Panc1 (cell line): Measurements from ENCODE around the gene PRDM7. TPM values are rescaled to one million over a fixed set of nuclear protein-coding genes. Genes with fewer than 3 reads are reported as not detected.

Experiments used
- ATAC-seq: fragments of 200-7000 bp; cut with Tn5 transposase; 2 replicates; pipeline ENCODE4 v1.9.1; 2020; ENCODE audit warnings: mild to moderate bottlenecking, moderate library complexity
- BruUV-seq: library from RNA; stranded (reverse); fragments of 400-500 nt; replicated peaks from 2 replicates; lab custom pipeline; 2021; lab: Mats Ljungman, UMichigan
- CTCF ChIA-PET: fragments of 300-600 bp; sonication (Branson Sonifier 250); formaldehyde crosslinking; loops from one replicate; lab custom pipeline; 2022; ENCODE audit warnings: antibody characterized with exemption; lab: Charles Lee
- POLR2A ChIA-PET: fragments of 300-600 bp; sonication (Branson Sonifier 250); formaldehyde crosslinking; loops from one replicate; lab custom pipeline; 2022; ENCODE audit warnings: antibody characterized with exemption; lab: Charles Lee
- DNase-seq: peaks from one replicate; pipeline ENCODE4 v3.0.0-alpha.2; 2010; ENCODE audit warnings: low read depth, low spot score
- H3K27ac ChIP-seq: 2 replicates; pipeline ENCODE4 v1.5.1; 2011; ENCODE audit warnings: mild to moderate bottlenecking, low read length, inconsistent platforms
- H3K27me3 ChIP-seq: fragments of 200-500 bp; sonication (Bioruptor generic); 2 replicates; pipeline ENCODE4 v1.6.0; 2014; ENCODE audit warnings: low read length, inconsistent platforms; ENCODE audit not compliant: control insufficient read depth, insufficient read depth
- H3K36me3 ChIP-seq: fragments of 200-500 bp; sonication (Bioruptor generic); 2 replicates; pipeline ENCODE4 v1.5.1; 2014; ENCODE audit warnings: inconsistent platforms, mild to moderate bottlenecking, low read length, moderate library complexity; ENCODE audit not compliant: control insufficient read depth, insufficient read depth
- H3K4me1 ChIP-seq: 2 replicates; pipeline ENCODE4 v1.5.1; 2011; ENCODE audit warnings: inconsistent platforms, mild to moderate bottlenecking, low read length, moderate library complexity; ENCODE audit not compliant: control insufficient read depth, insufficient read depth
- H3K4me3 ChIP-seq, 2 experiments: 2 replicates each; pipeline ENCODE4 v1.5.1; 2011 to 2012; ENCODE audit warnings: low read depth in 2 of 2, low read length in 2 of 2, mild to moderate bottlenecking in 2 of 2, inconsistent platforms in 1 of 2, moderate library complexity in 1 of 2
- H3K9me3 ChIP-seq: fragments of 200-500 bp; sonication (Bioruptor generic); 2 replicates; pipeline ENCODE4 v1.5.1; 2014; ENCODE audit warnings: low read depth, mild to moderate bottlenecking, inconsistent platforms, low read length, moderate library complexity; ENCODE audit not compliant: control insufficient read depth, insufficient read depth
- CTCF ChIP-seq: fragments of 450-650 bp; IDR thresholded peaks from 2 replicates; pipeline ENCODE4 v1.5.1; 2017; ENCODE audit warnings: mild to moderate bottlenecking
- POLR2AphosphoS5 ChIP-seq: IDR thresholded peaks from 2 replicates; pipeline ENCODE4 v1.6.1; 2012; ENCODE audit warnings: mild to moderate bottlenecking, low read depth, low read length, moderate library complexity
- SIN3A ChIP-seq: IDR thresholded peaks from 2 replicates; pipeline ENCODE4 v1.6.1; 2012; ENCODE audit warnings: low read depth, mild to moderate bottlenecking, low read length, moderate library complexity, borderline replicate concordance; ENCODE audit not compliant: insufficient read depth
- TCF7L2 ChIP-seq: IDR thresholded peaks from 2 replicates; pipeline ENCODE4 v1.6.1; 2011; ENCODE audit warnings: mild to moderate bottlenecking, low read depth, low read length, inconsistent platforms
- in situ Hi-C: cut with HindIII; loops from 2 replicates; pipeline ENCODE4 v1.10.0; 2016; ENCODE audit warnings: low sequenced_read_pairs, low pct_unique_long_range_greater_than_20kb
- intact Hi-C: fragments of 100-400 bp; cut with micrococcal nuclease; formaldehyde crosslinking; loops from one replicate; pipeline ENCODE4 v1.10.0; 2022; ENCODE audit not compliant: unreplicated experiment
- total RNA-seq: library from RNA; stranded (reverse); gene quantifications from one replicate; pipeline ENCODE4 v1.2.1, GENCODE V29; 2021; ENCODE audit not compliant: unreplicated experiment
- TF ChIP-seq, protein P1 (sequence below), 2 experiments: IDR thresholded peaks; 2 replicates each; pipeline ENCODE4 v1.6.1; 2011 to 2012; ENCODE audit warnings: low read depth in 2 of 2, control low read depth in 1 of 2, low read length in 1 of 2, mild to moderate bottlenecking in 1 of 2, moderate library complexity in 1 of 2; ENCODE audit not compliant: insufficient read depth in 1 of 2

The PRDM7 gene
- total RNA-seq, 1 experiment from 2014 or later = not detected

GRCh38 chr16:90031931-90032673 lies 45.0 kb downstream of the PRDM7 start:
- ChIA-PET CTCF (no interaction called here), POLR2A (no interaction called here)
- Histone ChIP-seq H3K9me3 (no peaks in the 10 kb centered on the region), H3K27ac (no peak overlapping the region), H3K27me3 (no peaks in the 10 kb centered on the region), H3K36me3 (peaks cover 4% of the 10 kb centered on the region; the same call in 1 of the 2 replicates), H3K4me1 (no peaks in the 10 kb centered on the region), H3K4me3 (no peak overlapping the region)
- in situ Hi-C loops (no loop called here), intact Hi-C loops (no loop called here)
- TF ChIP-seq CTCF (no peak), POLR2AphosphoS5 (no peak), SIN3A (no peak), TCF7L2 (no peak)
- TF ChIP-seq, protein P1, sequence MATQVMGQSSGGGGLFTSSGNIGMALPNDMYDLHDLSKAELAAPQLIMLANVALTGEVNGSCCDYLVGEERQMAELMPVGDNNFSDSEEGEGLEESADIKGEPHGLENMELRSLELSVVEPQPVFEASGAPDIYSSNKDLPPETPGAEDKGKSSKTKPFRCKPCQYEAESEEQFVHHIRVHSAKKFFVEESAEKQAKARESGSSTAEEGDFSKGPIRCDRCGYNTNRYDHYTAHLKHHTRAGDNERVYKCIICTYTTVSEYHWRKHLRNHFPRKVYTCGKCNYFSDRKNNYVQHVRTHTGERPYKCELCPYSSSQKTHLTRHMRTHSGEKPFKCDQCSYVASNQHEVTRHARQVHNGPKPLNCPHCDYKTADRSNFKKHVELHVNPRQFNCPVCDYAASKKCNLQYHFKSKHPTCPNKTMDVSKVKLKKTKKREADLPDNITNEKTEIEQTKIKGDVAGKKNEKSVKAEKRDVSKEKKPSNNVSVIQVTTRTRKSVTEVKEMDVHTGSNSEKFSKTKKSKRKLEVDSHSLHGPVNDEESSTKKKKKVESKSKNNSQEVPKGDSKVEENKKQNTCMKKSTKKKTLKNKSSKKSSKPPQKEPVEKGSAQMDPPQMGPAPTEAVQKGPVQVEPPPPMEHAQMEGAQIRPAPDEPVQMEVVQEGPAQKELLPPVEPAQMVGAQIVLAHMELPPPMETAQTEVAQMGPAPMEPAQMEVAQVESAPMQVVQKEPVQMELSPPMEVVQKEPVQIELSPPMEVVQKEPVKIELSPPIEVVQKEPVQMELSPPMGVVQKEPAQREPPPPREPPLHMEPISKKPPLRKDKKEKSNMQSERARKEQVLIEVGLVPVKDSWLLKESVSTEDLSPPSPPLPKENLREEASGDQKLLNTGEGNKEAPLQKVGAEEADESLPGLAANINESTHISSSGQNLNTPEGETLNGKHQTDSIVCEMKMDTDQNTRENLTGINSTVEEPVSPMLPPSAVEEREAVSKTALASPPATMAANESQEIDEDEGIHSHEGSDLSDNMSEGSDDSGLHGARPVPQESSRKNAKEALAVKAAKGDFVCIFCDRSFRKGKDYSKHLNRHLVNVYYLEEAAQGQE (IDR thresholded peaks at IDR 0.05; ENCODE audit: insufficient read depth in 1 of 2, low read depth in 2 of 2, low read length in 1 of 2) = no peak
- no peak for ATAC-seq
- DNase-seq = no peak
- no TSS peak for BruUV-seq

GRCh38 chr16:90031186-90031930 lies 45.8 kb downstream of the PRDM7 start:
- TF ChIP-seq, protein P1 (IDR thresholded peaks at IDR 0.05; ENCODE audit: insufficient read depth in 1 of 2, low read depth in 2 of 2, low read length in 1 of 2) = no peak
- TF ChIP-seq TCF7L2 = no peak
- no peak for TF ChIP-seq CTCF
- TF ChIP-seq SIN3A = no peak
- TF ChIP-seq POLR2AphosphoS5 = no peak

More at GRCh38 chr16:90031186-90031930, 45.8 kb downstream of the PRDM7 start:
- intact Hi-C loops = no loop called here
- ChIA-PET POLR2A (no interaction called here), CTCF (no interaction called here)
- no peak overlapping the region for H3K4me3 ChIP-seq
- no peak for ATAC-seq
- no TSS peak for BruUV-seq
- H3K4me1 ChIP-seq = no peaks in the 10 kb centered on the region
- in situ Hi-C loops = no loop called here
- H3K27me3 ChIP-seq = no peaks in the 10 kb centered on the region
- no peak for DNase-seq
- peaks cover 4% of the 10 kb centered on the region; the same call in 1 of the 2 replicates for H3K36me3 ChIP-seq
- H3K9me3 ChIP-seq = no peaks in the 10 kb centered on the region
- H3K27ac ChIP-seq = no peak overlapping the region
